GM18526 (cell line): ENCODE measurements around the gene CAMTA1.

Source experiments
- POLR2A ChIP-seq: IDR thresholded peaks from 3 replicates; pipeline ENCODE4 v1.6.1; 2011; ENCODE audit not compliant: insufficient read length; ENCODE audit errors: extremely low read depth

Gene CAMTA1

GRCh38 chr1:6850537-6850936 is 65.3 kb downstream of the CAMTA1 start:
- no peak for TF ChIP-seq POLR2A

DNA sequence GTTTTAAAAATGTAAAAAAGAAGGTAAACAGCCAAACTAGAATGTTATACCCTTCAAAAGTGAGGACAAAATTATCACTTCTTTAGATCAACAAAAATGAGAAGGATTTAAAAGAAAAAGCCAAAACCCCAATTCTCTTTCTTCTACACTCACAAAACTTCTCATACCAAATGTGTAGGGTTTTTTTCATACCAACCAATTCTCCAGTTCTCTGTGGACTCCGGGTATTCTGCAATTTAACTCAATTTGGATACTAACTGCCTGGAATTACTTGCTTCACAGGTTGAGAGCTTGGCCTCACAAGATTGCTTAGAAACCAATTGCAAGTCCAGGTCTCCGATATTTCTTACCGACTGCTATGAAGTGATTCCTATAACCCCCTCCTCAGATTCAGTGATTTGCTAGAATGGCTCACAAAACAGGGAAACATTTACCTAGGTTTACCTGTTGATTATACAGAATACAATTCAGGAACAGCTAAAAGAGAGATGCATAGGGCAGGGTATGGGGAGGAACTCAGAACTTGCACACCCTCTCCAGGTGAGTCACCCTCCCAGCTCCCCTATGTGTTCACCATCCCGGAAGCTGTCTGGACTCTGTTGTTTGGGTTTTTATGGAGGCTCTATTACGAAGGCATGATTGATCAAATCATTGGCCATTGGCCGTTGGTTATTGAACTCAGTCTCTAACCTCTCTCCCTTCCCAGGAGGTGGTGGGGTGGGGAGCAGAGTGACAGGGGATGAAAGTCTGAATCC is 67.1 kb downstream of the CAMTA1 start:
- no peak for TF ChIP-seq POLR2A

GRCh38 chr1:6854166-6854565 is 68.9 kb downstream of the CAMTA1 start:
- TF ChIP-seq POLR2A = no peak

DNA sequence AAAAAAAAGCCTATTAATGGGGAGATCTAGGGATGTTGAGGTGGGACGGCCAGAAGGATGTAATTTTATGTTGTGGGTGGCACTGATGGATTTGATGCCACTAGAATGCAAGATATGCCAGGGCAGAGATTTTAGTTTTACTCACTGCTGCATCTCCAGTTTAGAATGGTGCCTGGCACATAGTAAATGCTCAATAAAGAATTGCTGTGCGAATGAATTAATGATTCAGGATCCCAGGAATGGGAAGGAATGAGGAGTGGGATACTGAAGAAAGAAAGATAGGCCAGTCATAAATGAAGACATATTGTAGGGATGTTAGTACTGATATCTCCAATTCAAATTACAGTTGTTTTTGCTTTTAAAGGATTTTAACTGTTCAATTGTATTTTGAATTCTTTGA is 72.6 kb downstream of the CAMTA1 start:
- TF ChIP-seq POLR2A = no peak

DNA sequence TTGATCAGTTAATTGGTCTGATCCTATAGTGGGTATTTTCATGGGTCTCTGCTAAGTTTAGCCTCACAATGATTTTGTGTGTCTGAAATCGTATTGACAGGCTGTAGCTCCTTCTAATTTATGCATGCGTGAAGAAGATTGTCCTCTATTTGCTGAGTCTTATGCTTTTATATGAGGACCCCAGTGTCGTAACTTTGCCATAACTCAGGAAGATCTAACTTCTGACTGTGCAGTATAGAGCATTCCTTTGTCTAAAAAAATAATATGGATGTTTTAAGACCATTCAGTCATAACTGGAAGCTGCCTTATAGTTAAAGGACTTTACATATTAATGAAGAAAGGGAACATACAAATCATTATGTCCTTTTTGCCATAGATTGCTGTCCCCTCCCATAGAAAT is 73.3 kb downstream of the CAMTA1 start:
- TF ChIP-seq POLR2A = no peak

GRCh38 chr1:6859415-6860343 is 74.4 kb downstream of the CAMTA1 start:
- no peak for TF ChIP-seq POLR2A

- no peak for TF ChIP-seq POLR2A
Measured at GRCh38 chr1:6860401-6860800, 75.1 kb downstream of the CAMTA1 start.

- no peak for TF ChIP-seq POLR2A
Measured at GRCh38 chr1:6861075-6861724, 75.9 kb downstream of the CAMTA1 start.

DNA sequence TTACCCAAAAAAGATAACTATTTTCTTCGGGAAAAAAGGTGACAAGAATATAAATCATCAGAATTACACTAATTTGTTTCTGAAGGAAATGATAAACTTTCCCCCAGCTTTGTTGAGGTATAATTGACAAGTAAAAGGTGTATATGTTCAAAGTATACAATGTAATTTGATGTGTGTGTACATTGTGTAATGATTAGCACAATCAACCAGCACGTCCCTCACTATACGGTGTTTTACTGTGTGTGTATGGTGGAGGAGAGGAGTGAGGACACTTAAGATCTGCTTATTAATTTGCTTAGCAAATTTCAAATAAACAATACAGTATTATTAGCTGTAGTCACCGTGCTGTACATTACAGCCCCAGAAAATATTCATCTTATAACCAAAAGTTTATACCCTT is 77.7 kb downstream of the CAMTA1 start:
- no peak for TF ChIP-seq POLR2A

DNA sequence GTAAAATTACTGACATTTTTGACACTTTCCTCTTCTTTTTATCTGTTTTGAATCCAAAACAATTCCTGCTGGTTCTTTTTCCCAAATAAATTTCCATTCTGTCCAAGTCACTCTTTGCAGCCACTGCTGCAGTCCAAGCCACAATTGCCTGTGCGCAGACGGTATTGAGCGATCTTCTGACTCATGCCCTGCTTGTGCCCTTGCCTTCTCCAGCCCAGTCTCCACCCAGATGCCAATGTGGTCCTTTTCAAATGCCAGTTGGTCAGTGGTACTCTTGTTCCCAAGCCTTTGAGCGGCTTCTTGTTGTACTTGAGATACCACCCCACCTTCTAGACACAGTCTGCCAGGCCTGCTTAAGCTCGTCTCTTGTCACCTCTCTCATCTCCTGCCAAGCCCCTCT is 78.9 kb downstream of the CAMTA1 start:
- no peak for TF ChIP-seq POLR2A

DNA sequence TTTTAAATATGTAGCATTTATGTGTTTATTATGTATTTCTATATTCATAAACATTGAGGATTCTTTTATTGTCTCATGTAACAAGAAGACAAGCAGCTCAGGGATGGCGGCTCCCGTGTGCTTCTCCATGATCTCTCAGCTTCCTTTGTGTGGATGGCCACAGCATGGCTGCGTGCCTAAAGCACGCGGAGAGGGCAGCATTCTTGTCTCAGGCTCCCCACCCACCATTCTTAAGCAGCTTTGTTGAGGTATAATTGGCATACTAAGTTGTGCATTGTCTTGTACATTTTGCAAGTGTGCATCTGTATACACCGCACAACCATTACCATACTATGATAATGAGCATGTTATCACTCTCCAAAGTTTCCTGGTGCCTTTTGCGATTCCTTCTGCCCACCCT is 81.6 kb downstream of the CAMTA1 start:
- TF ChIP-seq POLR2A = no peak

DNA sequence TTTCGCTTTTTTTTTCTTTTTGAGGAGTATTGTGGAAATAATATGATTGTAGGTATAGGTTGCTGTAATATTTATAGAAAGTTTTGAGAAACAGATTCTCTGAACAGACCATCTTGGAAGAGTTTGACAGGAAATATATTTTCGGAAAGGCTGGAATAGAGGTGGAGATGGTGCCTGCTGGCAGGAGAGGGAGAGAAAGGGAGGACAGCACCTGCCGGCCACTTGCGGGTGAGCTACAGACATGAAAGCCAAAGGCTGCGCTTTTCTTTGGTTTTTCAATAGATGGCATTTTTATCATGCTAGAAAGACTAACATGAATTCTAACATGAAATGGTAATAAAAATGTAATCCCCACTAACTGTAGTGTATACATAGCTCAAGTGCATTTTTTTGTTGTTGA is 82.1 kb downstream of the CAMTA1 start:
- no peak for TF ChIP-seq POLR2A

- TF ChIP-seq POLR2A = no peak
Measured at GRCh38 chr1:6867729-6868659, 82.7 kb downstream of the CAMTA1 start.

GRCh38 chr1:6868660-6869380 is 83.6 kb downstream of the CAMTA1 start:
- TF ChIP-seq POLR2A = no peak

- no peak for TF ChIP-seq POLR2A
Measured at GRCh38 chr1:6869545-6869944, 84.3 kb downstream of the CAMTA1 start.

- TF ChIP-seq POLR2A = no peak
Measured at GRCh38 chr1:6870086-6870485, 84.8 kb downstream of the CAMTA1 start.
